A549 (cell line): ENCODE results near the gene SPTY2D1. TPM values are rescaled to one million over a fixed set of nuclear protein-coding genes. Genes with fewer than 3 reads are reported as not detected.

Experiments
- ATAC-seq, 2 experiments: fragments of 200-7000 bp in 1 of 2; fragments of >200 bp in 1 of 2; cut with Nextera tagmentation in 1 of 2; cut with Tn5 transposase in 1 of 2; 3 replicates each; pipeline versions ENCODE4 v1.8.0 to v1.9.1; 2018 to 2020; ENCODE audit warnings: mild to moderate bottlenecking in 1 of 2, moderate library complexity in 1 of 2
- CTCF ChIA-PET: fragments of 300-600 bp; sonication (Branson Sonifier 250); formaldehyde crosslinking; extraction: SDS; loops from one replicate; lab custom pipeline; 2021; ENCODE audit warnings: antibody characterized with exemption, inconsistent platforms; lab: Yijun Ruan, JAX
- POLR2A ChIA-PET: fragments of 350-600 bp; formaldehyde crosslinking; extraction: SDS; loops from one replicate; lab custom pipeline; 2021; ENCODE audit warnings: antibody characterized with exemption, inconsistent platforms; lab: Yijun Ruan, JAX
- DNase-seq, 2 experiments: peaks; one replicate each; pipeline versions ENCODE4 v3.0.0 to v3.0.0-alpha.2; 2011 to 2016; ENCODE audit warnings: low read depth in 1 of 2, low spot score in 1 of 2
- FAIRE-seq: peaks from 2 replicates; lab custom pipeline; 2011; peaks lifted over from hg19 to GRCh38; lab: Jason Lieb, UNC
- H3K27ac ChIP-seq, 2 experiments: fragments of >200 bp; sonication (Bioruptor Twin); formaldehyde crosslinking; 3 replicates each; pipeline ENCODE4 v1.5.1; 2016 to 2017
- H3K4me1 ChIP-seq: fragments of >200 bp; sonication (Bioruptor Twin); formaldehyde crosslinking; 3 replicates; pipeline ENCODE4 v1.6.1; 2016
- H3K4me2 ChIP-seq: fragments of >200 bp; sonication (Bioruptor Twin); formaldehyde crosslinking; 3 replicates; pipeline ENCODE4 v1.6.1; 2016
- H3K4me3 ChIP-seq: fragments of >200 bp; sonication (Bioruptor Twin); formaldehyde crosslinking; 3 replicates; pipeline ENCODE4 v1.5.1; 2016
- H3K9me3 ChIP-seq: fragments of >200 bp; sonication (Bioruptor Twin); formaldehyde crosslinking; 3 replicates; pipeline ENCODE4 v1.6.1; 2016
- CBX2 ChIP-seq: fragments of 200-600 bp; sonication (generic); IDR thresholded peaks from 2 replicates; pipeline ENCODE4 v1.6.1; 2016; ENCODE audit warnings: low read depth, mild to moderate bottlenecking, borderline replicate concordance
- EHF ChIP-seq: fragments of 250-450 bp; sonication (Bioruptor Pico); IDR thresholded peaks from 2 replicates; pipeline ENCODE4 v1.5.0; 2020; ENCODE audit warnings: mild to moderate bottlenecking
- ESRRA ChIP-seq: fragments of 150-350 bp; IDR thresholded peaks from 2 replicates; pipeline ENCODE4 v1.6.1; 2014; ENCODE audit warnings: mild to moderate bottlenecking, low read length, borderline replicate concordance
- FOXS1 ChIP-seq: fragments of 250-450 bp; sonication (Bioruptor Pico); IDR thresholded peaks from 2 replicates; pipeline ENCODE4 v1.5.0; 2020; ENCODE audit warnings: mild to moderate bottlenecking, moderate library complexity
- HOXB13 ChIP-seq: fragments of 250-450 bp; sonication (Bioruptor Pico); IDR thresholded peaks from 2 replicates; pipeline ENCODE4 v1.5.0; 2020; ENCODE audit warnings: low read depth, mild to moderate bottlenecking, moderate library complexity
- HOXB5 ChIP-seq: fragments of 250-450 bp; sonication (Bioruptor Pico); IDR thresholded peaks from 2 replicates; pipeline ENCODE4 v1.5.0; 2020; ENCODE audit warnings: mild to moderate bottlenecking, moderate library complexity
- KDM5A ChIP-seq: fragments of 200-600 bp; sonication (generic); IDR thresholded peaks from 2 replicates; pipeline ENCODE4 v1.6.1; 2016; ENCODE audit warnings: antibody characterized with exemption, mild to moderate bottlenecking
- MAZ ChIP-seq: fragments of 150-350 bp; IDR thresholded peaks from 2 replicates; pipeline ENCODE4 v1.6.1; 2014; ENCODE audit warnings: antibody characterized with exemption, low read depth, low read length, borderline replicate concordance
- MYC ChIP-seq: IDR thresholded peaks from 2 replicates; pipeline ENCODE4 v1.6.1; 2012; ENCODE audit warnings: mild to moderate bottlenecking, inconsistent platforms, low read length, improper control_type of control experiment, borderline replicate concordance
- POLR2A ChIP-seq: IDR thresholded peaks from 2 replicates; pipeline ENCODE4 v1.6.1; 2012; ENCODE audit warnings: mild to moderate bottlenecking, low read length
- POLR2AphosphoS2 ChIP-seq: conservative IDR thresholded peaks from 2 replicates; pipeline ENCODE4 v1.6.1; 2012; ENCODE audit warnings: low read length, improper control_type of control experiment, inconsistent platforms
- RAD21 ChIP-seq, 2 experiments: fragments of >200 bp in 1 of 2; sonication (Bioruptor Twin) in 1 of 2; formaldehyde crosslinking in 1 of 2; IDR thresholded peaks in 1 of 2; conservative IDR thresholded peaks in 1 of 2; 2 replicates in 1 of 2; 3 replicates in 1 of 2; pipeline ENCODE4 v1.6.1; 2012 to 2018; ENCODE audit warnings: inconsistent platforms in 1 of 2
- RCOR1 ChIP-seq: fragments of 150-350 bp; IDR thresholded peaks from 2 replicates; pipeline ENCODE4 v1.6.1; 2014; ENCODE audit warnings: antibody characterized with exemption, low read length, low read depth
- RFX5 ChIP-seq: fragments of 450-650 bp; IDR thresholded peaks from 2 replicates; pipeline ENCODE4 v1.7.1; 2014; ENCODE audit warnings: antibody characterized with exemption, mild to moderate bottlenecking, moderate library complexity
- SREBF2 ChIP-seq: fragments of 450-650 bp; IDR thresholded peaks from 2 replicates; pipeline ENCODE4 v1.6.1; 2014; ENCODE audit warnings: mild to moderate bottlenecking, moderate library complexity
- ZNF302 ChIP-seq: fragments of 250-450 bp; sonication (Bioruptor Pico); IDR thresholded peaks from 2 replicates; pipeline ENCODE4 v1.9.0; 2021; ENCODE audit warnings: inconsistent platforms, mild to moderate bottlenecking, moderate library complexity
- WGBS: methylation state at CpG from one replicate; pipeline ENCODE4 v1.1.6; 2017; ENCODE audit errors: missing lambda C conversion rate; 5-methylcytosine and 5-hydroxymethylcytosine counted together
- polyA plus RNA-seq, 4 experiments: library from polyadenylated mRNA; depleted of rRNA in 3 of 4; stranded (reverse); fragments of >200 nt; fragmentation: RNase III in 1 of 4; extraction: RNeasy Plus Mini Kit Qiagen cat#74134 plus additional on column Dnase treatment in 1 of 4; gene quantifications; 2 replicates in 3 of 4; 3 replicates in 1 of 4; pipeline ENCODE4 v1.2.3, GENCODE V29; 2011 to 2017
- TF ChIP-seq, protein P1 (sequence below): fragments of >200 bp; sonication (Bioruptor Twin); formaldehyde crosslinking; IDR thresholded peaks from 3 replicates; pipeline ENCODE4 v1.6.1; 2016
- TF ChIP-seq, protein P2 (sequence below): fragments of 150-350 bp; IDR thresholded peaks from 2 replicates; pipeline ENCODE4 v1.6.1; 2014; ENCODE audit warnings: low read depth, mild to moderate bottlenecking, low read length
- TF ChIP-seq, protein P3 (sequence below): fragments of 450-650 bp; IDR thresholded peaks from 2 replicates; pipeline ENCODE4 v1.6.1; 2014; ENCODE audit warnings: antibody characterized with exemption
- TF ChIP-seq, protein P4 (sequence below): fragments of >200 bp; sonication (Bioruptor Twin); formaldehyde crosslinking; IDR thresholded peaks from 3 replicates; pipeline ENCODE4 v1.5.1; 2016
- TF ChIP-seq, protein P5 (sequence below): fragments of 200-600 bp; sonication (generic); IDR thresholded peaks from 2 replicates; pipeline ENCODE4 v1.6.1; 2016; ENCODE audit warnings: antibody characterized with exemption, mild to moderate bottlenecking, moderate library complexity

The SPTY2D1 gene
- polyA plus RNA-seq, 2 of the 4 experiments (the other 2 are of a cell fraction): 14.1 to 24.6 TPM

DNA sequence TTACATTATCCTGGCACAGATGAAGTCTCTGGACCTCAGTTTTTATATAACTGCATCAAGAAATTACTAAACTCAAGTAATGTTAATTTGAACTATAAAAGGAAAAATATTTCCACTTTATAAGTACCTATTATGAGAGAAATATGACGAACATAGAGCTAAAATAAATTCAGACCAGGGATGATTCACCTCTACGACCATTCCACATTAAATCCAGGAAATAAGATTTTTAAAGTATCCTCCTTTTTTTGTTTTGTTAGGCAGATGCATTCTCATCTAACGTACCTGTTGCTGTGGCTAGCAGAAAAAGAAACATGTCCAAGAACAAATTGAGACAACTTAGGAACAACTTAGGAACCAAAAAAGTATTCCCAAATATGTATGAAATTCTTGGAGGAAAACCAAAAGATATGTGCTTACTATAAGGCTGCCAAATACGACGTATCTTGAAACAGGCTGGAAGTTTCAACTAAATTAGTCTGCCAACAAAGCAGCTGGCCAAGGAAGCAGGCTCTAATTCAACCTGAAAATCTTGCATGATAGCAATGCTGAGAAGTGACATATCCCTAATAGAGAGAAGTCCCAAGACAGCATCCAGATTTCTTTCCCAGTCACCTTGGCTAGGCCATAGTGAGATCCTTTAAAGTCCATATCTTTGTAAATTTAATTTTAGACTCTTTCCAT, 15.7 kb downstream of the SPTY2D1 start:
- no peak overlapping the region for H3K4me2 ChIP-seq
- 83% methylated on average over 5 of the region's 5 CpGs for WGBS
- TF ChIP-seq FOXS1 (CRISPR knock-in tag): no peak
- TF ChIP-seq, protein P1, sequence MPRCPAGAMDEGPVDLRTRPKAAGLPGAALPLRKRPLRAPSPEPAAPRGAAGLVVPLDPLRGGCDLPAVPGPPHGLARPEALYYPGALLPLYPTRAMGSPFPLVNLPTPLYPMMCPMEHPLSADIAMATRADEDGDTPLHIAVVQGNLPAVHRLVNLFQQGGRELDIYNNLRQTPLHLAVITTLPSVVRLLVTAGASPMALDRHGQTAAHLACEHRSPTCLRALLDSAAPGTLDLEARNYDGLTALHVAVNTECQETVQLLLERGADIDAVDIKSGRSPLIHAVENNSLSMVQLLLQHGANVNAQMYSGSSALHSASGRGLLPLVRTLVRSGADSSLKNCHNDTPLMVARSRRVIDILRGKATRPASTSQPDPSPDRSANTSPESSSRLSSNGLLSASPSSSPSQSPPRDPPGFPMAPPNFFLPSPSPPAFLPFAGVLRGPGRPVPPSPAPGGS: no peak
- no peak for TF ChIP-seq RAD21 (conservative IDR thresholded peaks at IDR 0.05 in 1 of 2, IDR thresholded peaks at IDR 0.05 in 1 of 2)
- no peak for TF ChIP-seq CBX2
- TF ChIP-seq EHF (CRISPR knock-in tag): no peak
- TF ChIP-seq, protein P2, sequence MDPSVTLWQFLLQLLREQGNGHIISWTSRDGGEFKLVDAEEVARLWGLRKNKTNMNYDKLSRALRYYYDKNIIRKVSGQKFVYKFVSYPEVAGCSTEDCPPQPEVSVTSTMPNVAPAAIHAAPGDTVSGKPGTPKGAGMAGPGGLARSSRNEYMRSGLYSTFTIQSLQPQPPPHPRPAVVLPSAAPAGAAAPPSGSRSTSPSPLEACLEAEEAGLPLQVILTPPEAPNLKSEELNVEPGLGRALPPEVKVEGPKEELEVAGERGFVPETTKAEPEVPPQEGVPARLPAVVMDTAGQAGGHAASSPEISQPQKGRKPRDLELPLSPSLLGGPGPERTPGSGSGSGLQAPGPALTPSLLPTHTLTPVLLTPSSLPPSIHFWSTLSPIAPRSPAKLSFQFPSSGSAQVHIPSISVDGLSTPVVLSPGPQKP: no peak
- TF ChIP-seq, protein P3, sequence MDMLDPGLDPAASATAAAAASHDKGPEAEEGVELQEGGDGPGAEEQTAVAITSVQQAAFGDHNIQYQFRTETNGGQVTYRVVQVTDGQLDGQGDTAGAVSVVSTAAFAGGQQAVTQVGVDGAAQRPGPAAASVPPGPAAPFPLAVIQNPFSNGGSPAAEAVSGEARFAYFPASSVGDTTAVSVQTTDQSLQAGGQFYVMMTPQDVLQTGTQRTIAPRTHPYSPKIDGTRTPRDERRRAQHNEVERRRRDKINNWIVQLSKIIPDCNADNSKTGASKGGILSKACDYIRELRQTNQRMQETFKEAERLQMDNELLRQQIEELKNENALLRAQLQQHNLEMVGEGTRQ: no peak
- TF ChIP-seq SREBF2: no peak
- no peak for TF ChIP-seq POLR2AphosphoS2
- no peak for TF ChIP-seq HOXB5
- no peak for TF ChIP-seq POLR2A
- TF ChIP-seq RFX5: no peak
- TF ChIP-seq MAZ: no peak
- TF ChIP-seq, protein P4, sequence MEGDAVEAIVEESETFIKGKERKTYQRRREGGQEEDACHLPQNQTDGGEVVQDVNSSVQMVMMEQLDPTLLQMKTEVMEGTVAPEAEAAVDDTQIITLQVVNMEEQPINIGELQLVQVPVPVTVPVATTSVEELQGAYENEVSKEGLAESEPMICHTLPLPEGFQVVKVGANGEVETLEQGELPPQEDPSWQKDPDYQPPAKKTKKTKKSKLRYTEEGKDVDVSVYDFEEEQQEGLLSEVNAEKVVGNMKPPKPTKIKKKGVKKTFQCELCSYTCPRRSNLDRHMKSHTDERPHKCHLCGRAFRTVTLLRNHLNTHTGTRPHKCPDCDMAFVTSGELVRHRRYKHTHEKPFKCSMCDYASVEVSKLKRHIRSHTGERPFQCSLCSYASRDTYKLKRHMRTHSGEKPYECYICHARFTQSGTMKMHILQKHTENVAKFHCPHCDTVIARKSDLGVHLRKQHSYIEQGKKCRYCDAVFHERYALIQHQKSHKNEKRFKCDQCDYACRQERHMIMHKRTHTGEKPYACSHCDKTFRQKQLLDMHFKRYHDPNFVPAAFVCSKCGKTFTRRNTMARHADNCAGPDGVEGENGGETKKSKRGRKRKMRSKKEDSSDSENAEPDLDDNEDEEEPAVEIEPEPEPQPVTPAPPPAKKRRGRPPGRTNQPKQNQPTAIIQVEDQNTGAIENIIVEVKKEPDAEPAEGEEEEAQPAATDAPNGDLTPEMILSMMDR: no peak
- no peak for TF ChIP-seq ESRRA
- TF ChIP-seq KDM5A: no peak
- no peak overlapping the region for H3K27ac ChIP-seq
- POLR2A ChIA-PET: no interaction called here
- H3K9me3 ChIP-seq: no peaks in the 10 kb centered on the region
- no peaks in the 10 kb centered on the region for H3K4me1 ChIP-seq
- ATAC-seq (no peak), DNase-seq (no peak), FAIRE-seq (no peak)
- CTCF ChIA-PET: interaction anchor here (0.6 to 2.3 kb wide), 3 partner anchors 12 to 69 kb away, joined by 3 to 6 read pairs (median 3); no protein-coding TSS in a partner anchor
- no peak overlapping the region for H3K4me3 ChIP-seq

DNA sequence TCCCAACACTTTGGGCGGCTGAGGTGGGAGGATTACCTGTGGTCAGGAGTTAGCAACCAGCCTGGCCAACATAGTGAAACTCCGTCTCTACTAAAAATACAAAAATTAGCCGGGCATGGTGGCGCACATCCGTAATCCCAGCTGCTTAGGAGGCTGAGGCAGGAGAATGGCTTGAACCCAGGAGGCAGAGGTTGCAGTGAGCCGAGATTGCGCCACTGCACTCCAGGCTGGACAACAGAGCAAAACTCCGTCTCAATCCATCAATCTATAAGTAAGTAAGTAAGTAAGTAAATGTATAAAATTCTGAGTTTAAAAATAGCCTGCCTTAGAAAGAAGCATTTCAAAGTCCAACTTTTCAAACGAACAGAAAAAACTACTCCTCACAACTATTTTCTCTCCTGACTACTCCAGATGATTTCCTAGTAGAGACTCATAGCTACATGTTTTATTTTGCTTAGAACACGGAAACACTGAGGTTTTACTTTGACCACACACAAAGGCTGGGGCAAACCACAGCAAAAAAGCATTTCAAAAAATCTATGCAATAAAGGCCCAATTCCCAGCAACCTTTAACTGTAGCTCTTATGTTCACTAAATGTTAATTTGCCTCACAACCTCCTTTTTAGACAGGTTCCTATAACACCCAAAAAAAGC, 16.3 kb downstream of the SPTY2D1 start:
- no peak overlapping the region for H3K27ac ChIP-seq
- no peak for FAIRE-seq
- TF ChIP-seq HOXB13 (CRISPR knock-in tag): no peak
- TF ChIP-seq, protein P4: no peak
- no peak for TF ChIP-seq ZNF302 (CRISPR knock-in tag)
- TF ChIP-seq POLR2AphosphoS2: no peak
- no peak for TF ChIP-seq RCOR1
- no peak for TF ChIP-seq MYC
- TF ChIP-seq, protein P2: no peak
- TF ChIP-seq, protein P5, sequence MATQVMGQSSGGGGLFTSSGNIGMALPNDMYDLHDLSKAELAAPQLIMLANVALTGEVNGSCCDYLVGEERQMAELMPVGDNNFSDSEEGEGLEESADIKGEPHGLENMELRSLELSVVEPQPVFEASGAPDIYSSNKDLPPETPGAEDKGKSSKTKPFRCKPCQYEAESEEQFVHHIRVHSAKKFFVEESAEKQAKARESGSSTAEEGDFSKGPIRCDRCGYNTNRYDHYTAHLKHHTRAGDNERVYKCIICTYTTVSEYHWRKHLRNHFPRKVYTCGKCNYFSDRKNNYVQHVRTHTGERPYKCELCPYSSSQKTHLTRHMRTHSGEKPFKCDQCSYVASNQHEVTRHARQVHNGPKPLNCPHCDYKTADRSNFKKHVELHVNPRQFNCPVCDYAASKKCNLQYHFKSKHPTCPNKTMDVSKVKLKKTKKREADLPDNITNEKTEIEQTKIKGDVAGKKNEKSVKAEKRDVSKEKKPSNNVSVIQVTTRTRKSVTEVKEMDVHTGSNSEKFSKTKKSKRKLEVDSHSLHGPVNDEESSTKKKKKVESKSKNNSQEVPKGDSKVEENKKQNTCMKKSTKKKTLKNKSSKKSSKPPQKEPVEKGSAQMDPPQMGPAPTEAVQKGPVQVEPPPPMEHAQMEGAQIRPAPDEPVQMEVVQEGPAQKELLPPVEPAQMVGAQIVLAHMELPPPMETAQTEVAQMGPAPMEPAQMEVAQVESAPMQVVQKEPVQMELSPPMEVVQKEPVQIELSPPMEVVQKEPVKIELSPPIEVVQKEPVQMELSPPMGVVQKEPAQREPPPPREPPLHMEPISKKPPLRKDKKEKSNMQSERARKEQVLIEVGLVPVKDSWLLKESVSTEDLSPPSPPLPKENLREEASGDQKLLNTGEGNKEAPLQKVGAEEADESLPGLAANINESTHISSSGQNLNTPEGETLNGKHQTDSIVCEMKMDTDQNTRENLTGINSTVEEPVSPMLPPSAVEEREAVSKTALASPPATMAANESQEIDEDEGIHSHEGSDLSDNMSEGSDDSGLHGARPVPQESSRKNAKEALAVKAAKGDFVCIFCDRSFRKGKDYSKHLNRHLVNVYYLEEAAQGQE: no peak

More for the DNA sequence above, 16.3 kb downstream of the SPTY2D1 start:
- WGBS: 89% methylated on average over 10 of the region's 10 CpGs
- Histone ChIP-seq H3K4me2 (no peak overlapping the region), H3K4me1 (no peaks in the 10 kb centered on the region), H3K4me3 (no peak overlapping the region), H3K9me3 (no peaks in the 10 kb centered on the region)
- ATAC-seq (no peak), DNase-seq (no peak)
- POLR2A ChIA-PET: no interaction called here
- CTCF ChIA-PET: interaction anchor here (0.6 to 1.1 kb wide), 2 partner anchors 25 to 70 kb away, joined by 3 read pairs; no protein-coding TSS in a partner anchor
